K562 (cell line): ENCODE data around the gene MBOAT2. TPM values are rescaled to one million over a fixed set of nuclear protein-coding genes. Genes with fewer than 3 reads are reported as not detected.

Experiments
- ATAC-seq: fragments of 200-7000 bp; cut with Tn5 transposase; 3 replicates; pipeline ENCODE4 v1.9.1; 2020; ENCODE audit warnings: moderate library complexity
- BruUV-seq: library from RNA; stranded (reverse); fragments of 400-500 nt; replicated peaks from 2 replicates; lab custom pipeline; 2021; lab: Mats Ljungman, UMichigan
- CTCF ChIA-PET: fragments of 300-600 bp; formaldehyde crosslinking; extraction: SDS; loops from one replicate; lab custom pipeline; 2021; ENCODE audit warnings: low intra/inter-chr PET ratio; lab: Yijun Ruan, JAX
- POLR2A ChIA-PET: fragments of 300-600, 350-650 bp; sonication (Branson Sonifier 250); formaldehyde crosslinking; extraction: SDS; loops from one replicate; lab custom pipeline; 2021; ENCODE audit warnings: antibody characterized with exemption, inconsistent platforms; lab: Yijun Ruan, JAX
- DNase-seq, 4 experiments: peaks; one replicate each; pipeline versions ENCODE4 v3.0.0 to v3.0.0-alpha.2; 2011 to 2018; ENCODE audit warnings: low spot score in 3 of 4, mixed read lengths in 3 of 4; ENCODE audit errors: extremely low read depth in 1 of 4
- FAIRE-seq: peaks from 2 replicates; lab custom pipeline; 2011; peaks lifted over from hg19 to GRCh38; lab: Jason Lieb, UNC
- H2AFZ ChIP-seq: 2 replicates; pipeline ENCODE4 v1.6.0; 2011; ENCODE audit warnings: low read depth, low read length, control low read depth, inconsistent platforms
- H3K27ac ChIP-seq: fragments of 200-600 bp; 3 replicates; pipeline ENCODE4 v1.8.0; 2011; ENCODE audit warnings: low read depth, mild to moderate bottlenecking, control low read depth, inconsistent platforms, low read length, moderate library complexity, mixed read lengths; ENCODE audit errors: extremely low read depth
- H3K27me3 ChIP-seq, 2 experiments: fragments of 300-600 bp in 1 of 2; 2 replicates in 1 of 2; 3 replicates in 1 of 2; pipeline versions ENCODE4 v1.6.0 to v1.8.0; 2011; ENCODE audit warnings: inconsistent platforms in 2 of 2, low read length in 2 of 2, mild to moderate bottlenecking in 1 of 2, mixed read lengths in 1 of 2, moderate library complexity in 1 of 2; ENCODE audit not compliant: control insufficient read depth in 2 of 2, insufficient read depth in 2 of 2
- H3K36me3 ChIP-seq: fragments of 300-600 bp; 3 replicates; pipeline ENCODE4 v1.8.0; 2011; ENCODE audit warnings: mild to moderate bottlenecking, low read length, inconsistent platforms; ENCODE audit not compliant: control insufficient read depth, insufficient read depth
- H3K4me1 ChIP-seq, 2 experiments: fragments of 200-600 bp in 1 of 2; replicated peaks in 1 of 2; 2 replicates in 1 of 2; 3 replicates in 1 of 2; pipeline versions ENCODE4 v1.5.1 to v1.8.0; 2011; ENCODE audit warnings: inconsistent platforms in 2 of 2, low read length in 2 of 2, mild to moderate bottlenecking in 1 of 2, mixed read lengths in 1 of 2, moderate library complexity in 1 of 2; ENCODE audit not compliant: control insufficient read depth in 2 of 2, insufficient read depth in 2 of 2
- H3K4me2 ChIP-seq: 2 replicates; pipeline ENCODE4 v1.6.1; 2011; ENCODE audit warnings: low read length, control low read depth, inconsistent platforms, mixed read lengths; ENCODE audit not compliant: insufficient read depth
- H3K4me3 ChIP-seq: fragments of 200-600 bp; sonication (generic), shearing (Covaris generic); 2 replicates; pipeline ENCODE4 v1.5.1; 2016; ENCODE audit warnings: control low read depth, inconsistent platforms
- H3K79me2 ChIP-seq: fragments of 200-600 bp; 3 replicates; pipeline ENCODE4 v1.8.0; 2011; ENCODE audit warnings: low read length, inconsistent platforms; ENCODE audit not compliant: control insufficient read depth, insufficient read depth
- H3K9ac ChIP-seq, 2 experiments: 2 replicates each; pipeline versions ENCODE4 v1.6.0 to v1.6.1; 2011; ENCODE audit warnings: low read depth in 2 of 2, low read length in 2 of 2, control low read depth in 1 of 2, inconsistent platforms in 1 of 2, mild to moderate bottlenecking in 1 of 2, mixed read lengths in 1 of 2; ENCODE audit not compliant: insufficient read depth in 1 of 2
- H3K9me1 ChIP-seq: one replicate; pipeline ENCODE4 v1.6.0; 2011; ENCODE audit warnings: inconsistent platforms, mild to moderate bottlenecking, low read length, moderate library complexity; ENCODE audit not compliant: control insufficient read depth, insufficient read depth
- H3K9me3 ChIP-seq: replicated peaks from 2 replicates; pipeline ENCODE4 v1.5.1; 2011; ENCODE audit warnings: low read depth, low read length, inconsistent platforms; ENCODE audit not compliant: control insufficient read depth, insufficient read depth
- H4K20me1 ChIP-seq: replicated peaks from 2 replicates; pipeline ENCODE4 v1.6.1; 2011; ENCODE audit warnings: low read length, inconsistent platforms, mixed read lengths; ENCODE audit not compliant: control insufficient read depth, insufficient read depth
- ATF7 ChIP-seq: fragments of 450-650 bp; IDR thresholded peaks from 2 replicates; pipeline ENCODE4 v1.7.1; 2014; ENCODE audit warnings: mild to moderate bottlenecking, moderate library complexity
- CXXC5 ChIP-seq: fragments of 250-450 bp; sonication (Bioruptor Pico); IDR thresholded peaks from 2 replicates; pipeline ENCODE4 v1.8.0; 2022; ENCODE audit warnings: inconsistent platforms, mild to moderate bottlenecking, moderate library complexity
- EGR1 ChIP-seq: fragments of 450-650 bp; conservative IDR thresholded peaks from 2 replicates; pipeline ENCODE4 v1.6.1; 2017; ENCODE audit warnings: mild to moderate bottlenecking
- EWSR1 ChIP-seq: fragments of 450-650 bp; IDR thresholded peaks from 2 replicates; pipeline ENCODE4 v1.6.1; 2018; ENCODE audit warnings: borderline replicate concordance, mild to moderate bottlenecking, low read depth, moderate library complexity; ENCODE audit not compliant: partially characterized antibody
- ILK ChIP-seq: fragments of 450-650 bp; IDR thresholded peaks from 2 replicates; pipeline ENCODE4 v1.6.1; 2016; ENCODE audit warnings: missing genetic modification characterization, low read depth, mild to moderate bottlenecking, missing compliant biosample characterization, moderate library complexity, borderline replicate concordance
- MCM5 ChIP-seq: fragments of 450-650 bp; IDR thresholded peaks from 2 replicates; pipeline ENCODE4 v1.6.1; 2016; ENCODE audit warnings: low read depth
- REST ChIP-seq, 2 experiments: fragments of 450-650 bp; formaldehyde crosslinking in 1 of 2; IDR thresholded peaks; 2 replicates each; pipeline versions ENCODE4 v1.4.0 to v1.6.1; 2014 to 2020; ENCODE audit warnings: mild to moderate bottlenecking in 2 of 2, borderline replicate concordance in 1 of 2, low read depth in 1 of 2
- SIN3A ChIP-seq, 2 experiments: fragments of 150-350 bp in 1 of 2; IDR thresholded peaks; 2 replicates each; pipeline ENCODE4 v1.6.1; 2011 to 2016; ENCODE audit warnings: borderline replicate concordance in 2 of 2, low read depth in 2 of 2, low read length in 2 of 2, mild to moderate bottlenecking in 2 of 2, moderate library complexity in 2 of 2; ENCODE audit not compliant: control insufficient read depth in 1 of 2
- STAT5A ChIP-seq: IDR thresholded peaks from 2 replicates; pipeline ENCODE4 v1.6.1; 2012; ENCODE audit warnings: low read length, inconsistent platforms, borderline replicate concordance
- VEZF1 ChIP-seq: fragments of 200-800 bp; sonication (Bioruptor generic); IDR thresholded peaks from 2 replicates; pipeline ENCODE4 v1.6.1; 2017; ENCODE audit warnings: missing genetic modification characterization, missing compliant biosample characterization
- WGBS: fragments of 100-300 bp; shearing (Covaris generic); methylation state at CpG from one replicate; pipeline ENCODE4 v1.1.6; 2016; ENCODE audit warnings: low coverage, mixed read lengths; ENCODE audit not compliant: insufficient coverage; ENCODE audit errors: missing lambda C conversion rate; 5-methylcytosine and 5-hydroxymethylcytosine counted together
- in situ Hi-C: fragments of 300-500 bp; cut with MboI; formaldehyde crosslinking; loops from 4 replicates; pipeline ENCODE4 v1.15.0; 2018; ENCODE audit warnings: inconsistent platforms, mixed read lengths
- intact Hi-C: fragments of 100-400 bp; cut with micrococcal nuclease; formaldehyde crosslinking; loops from 2 replicates; pipeline ENCODE4 v1.14.2; 2022
- polyA plus RNA-seq, 8 experiments: library from polyadenylated mRNA; depleted of rRNA in 4 of 8; stranded (reverse) in 5 of 8; unstranded in 3 of 8; fragments of >200 nt; fragmentation: Nextera tagmentation in 2 of 8; fragmentation: Illumina TruSeq in 1 of 8; extraction: Ambion mirVana in 2 of 8; extraction: Trizol in 1 of 8; gene quantifications; 2 replicates each; pipeline versions ENCODE4 v1.2.1 to v1.2.3, GENCODE V29; 2011 to 2014; ENCODE audit warnings: inconsistent platforms in 1 of 8, missing spikeins in 1 of 8
- total RNA-seq, 7 experiments: library from RNA; depleted of rRNA in 6 of 7; stranded (reverse); fragments of >200 nt in 6 of 7; fragmentation: Illumina TruSeq in 2 of 7; extraction: Trizol in 2 of 7; gene quantifications; 2 replicates each; pipeline versions ENCODE4 v1.2.1 to v1.2.3, GENCODE V29; 2011 to 2021; ENCODE audit warnings: low replicate concordance in 1 of 7

The MBOAT2 gene
- total and polyA plus RNA-seq, 9 of the 15 experiments (the other 6 are each of a cell fraction or from before 2014, with no cell fraction given), result 8.4 to 122 (median 27.6) TPM

GRCh38 chr2:8998418-8999101 is 4.9 kb downstream of the MBOAT2 start:
- in situ Hi-C loops, result no loop called here
- Histone ChIP-seq H3K9me3 (no peaks in the 10 kb centered on the region), H3K4me2 (peak overlapping the region; percentile 78), H3K27me3 (no peaks in the 10 kb centered on the region), H3K36me3 (peaks cover 5% of the 10 kb centered on the region), H2AFZ (peak overlapping the region; percentile 35), H3K9me1 (no peaks in the 10 kb centered on the region), H3K4me3 (peak overlapping the region; percentile 9), H3K27ac (peak overlapping the region; percentile 72), H4K20me1 (no peaks in the 10 kb centered on the region), H3K79me2 (peaks cover 97% of the 10 kb centered on the region), H3K4me1 (peaks cover 24 to 37% of the 10 kb centered on the region in 2 experiments), H3K9ac (peak overlapping the region in 1 of 2 experiments; percentile 58; a peak in 2 of 4 replicates)
- FAIRE-seq (no peak), ATAC-seq (peak; percentile 58), DNase-seq (peak; percentile 24 to 85 (median 52))
- no TSS peak for BruUV-seq
- intact Hi-C loops, result loop anchor here (1.0 kb wide), 1 partner anchor 12 kb away; no protein-coding TSS in a partner anchor
- CTCF ChIA-PET, result no interaction called here
- WGBS, result 1% methylated on average over 9 of the region's 9 CpGs
- POLR2A ChIA-PET, result interaction anchor here (0.8 to 1.3 kb wide), 2 partner anchors 9 to 202 kb away, joined by 3 to 4 read pairs; no protein-coding TSS in a partner anchor
- no peak for TF ChIP-seq EWSR1
- TF ChIP-seq ILK (tag), result no peak
- 0 out of 2 replicates have a peak, but pooled peaks have one; percentile 9 for TF ChIP-seq REST (IDR thresholded peaks at IDR 0.05; ENCODE audit: borderline replicate concordance)
- no peak for TF ChIP-seq REST (CRISPR knock-in tag; IDR thresholded peaks at IDR 0.05; ENCODE audit: low read depth)
- TF ChIP-seq STAT5A, result peak; percentile 21; the same call in 1 of the 2 replicates
- no peak for TF ChIP-seq MCM5
- TF ChIP-seq EGR1, result peak; percentile 17; the same call in 1 of the 2 replicates
- peak; percentile 54; the same call in 1 of the 2 replicates for TF ChIP-seq VEZF1
- 0 out of 2 replicates have a peak, but pooled peaks have one; percentile 31 for TF ChIP-seq CXXC5 (CRISPR knock-in tag)
- TF ChIP-seq ATF7, result 0 out of 2 replicates have a peak, but pooled peaks have one; percentile 20
- 0 out of 4 replicates have a peak, but pooled peaks of 1 of the 2 experiments have one; percentile 17 for TF ChIP-seq SIN3A (IDR thresholded peaks at IDR 0.05; ENCODE audit: borderline replicate concordance in 2 of 2, control insufficient read depth in 1 of 2, low read depth in 2 of 2, low read length in 2 of 2)
